ENCODE measurements around the gene SAMD1. TPM values are rescaled to one million over a fixed set of nuclear protein-coding genes. Genes with fewer than 3 reads are reported as not detected.

The SAMD1 gene
- total and polyA plus RNA-seq, 2 of the 8 experiments (the other 6 are each of a cell fraction or from before 2014, with no cell fraction given) = 40.0 to 100 TPM

- TF ChIP-seq CHD7 (IDR thresholded peaks at IDR 0.05; ENCODE audit: insufficient replicate concordance, low read length) (no peak), POU5F1 (IDR thresholded peaks at IDR 0.05; ENCODE audit: low read depth, low read length) (no peak), ATF2 (IDR thresholded peaks at IDR 0.05; ENCODE audit: low read length) (no peak), SRF (IDR thresholded peaks at IDR 0.05; ENCODE audit: low read depth, low read length) (no peak), KDM4A (IDR thresholded peaks at IDR 0.05; ENCODE audit: low read depth, low read length, severe bottlenecking) (no peak), EP300 (IDR thresholded peaks at IDR 0.05; ENCODE audit: borderline replicate concordance in 1 of 2, low read depth in 2 of 2, low read length in 2 of 2) (no peak), JUND (IDR thresholded peaks at IDR 0.05; ENCODE audit: low read length) (no peak), ZNF274 (IDR thresholded peaks at IDR 0.05; ENCODE audit: borderline replicate concordance, extremely low read depth, low read length) (no peak), JUN (IDR thresholded peaks at IDR 0.05; ENCODE audit: low read depth, low read length) (no peak), CTBP2 (IDR thresholded peaks at IDR 0.05; ENCODE audit: borderline replicate concordance, insufficient read depth, insufficient read length, low read length) (no peak)
Observed at GRCh38 chr19:14110650-14111049, 20.1 kb upstream of the SAMD1 start (continued).
